Measurements from ENCODE around the gene SMIM41. TPM values are rescaled to one million over a fixed set of nuclear protein-coding genes. Genes with fewer than 3 reads are reported as not detected.
A peak's percentile ranks its signal among the peaks of the same experiment; 100 is the strongest.

The SMIM41 gene
- polyA plus RNA-seq, 3 donors = 0.36 to 0.96 (median 0.39) TPM

DNA sequence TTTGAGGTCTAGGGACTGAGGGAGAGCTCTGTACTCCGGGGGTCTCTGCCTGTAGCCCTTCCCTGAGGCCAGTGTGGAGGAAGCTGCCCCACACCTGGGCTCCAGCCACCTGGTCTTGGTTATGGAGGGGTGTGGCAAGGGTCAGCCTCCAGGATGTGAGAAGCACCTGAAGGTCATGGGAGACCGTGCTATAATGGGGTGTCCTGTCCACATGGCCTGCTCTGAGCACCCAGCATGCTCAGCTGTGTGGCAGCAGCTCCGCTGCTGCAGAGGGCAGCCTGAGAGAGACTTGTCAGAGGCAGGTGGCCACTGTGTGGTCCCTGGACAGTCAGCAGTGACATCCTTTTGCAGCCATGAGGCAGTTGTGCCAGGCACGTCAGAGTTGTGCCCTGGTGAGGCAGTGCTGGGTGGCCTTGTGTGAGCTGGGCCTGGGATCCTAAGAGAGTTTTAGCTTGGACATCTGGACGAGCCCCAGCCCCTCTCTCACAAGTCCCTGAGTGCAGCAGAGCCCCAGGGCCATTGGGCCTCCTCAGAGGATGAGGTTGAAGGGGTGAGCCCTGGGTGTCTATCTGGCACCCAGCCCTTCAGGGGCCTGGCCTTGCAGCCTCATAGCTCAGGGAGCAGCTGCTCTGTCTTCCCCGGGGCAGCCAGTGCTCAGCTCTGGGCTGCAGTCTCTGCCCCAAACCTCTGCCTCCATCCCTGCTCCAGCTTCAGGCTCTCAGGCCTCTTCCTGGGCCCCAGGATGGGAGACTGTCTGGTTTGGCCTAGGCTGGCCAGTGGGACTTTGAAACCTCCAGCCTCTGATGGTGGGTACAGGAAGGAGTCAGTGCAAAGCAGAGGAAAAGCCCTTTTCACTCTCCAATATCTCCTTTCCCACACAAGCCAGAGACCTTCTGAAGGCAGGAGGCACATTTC, 17.1 kb upstream of the SMIM41 start:
- DNase-seq (ENCODE audit: low read depth in 3 of 3, low spot score in 2 of 3) = no peak

GRCh38 chr12:52063082-52063924, 16.2 kb upstream of the SMIM41 start:
- DNase-seq (ENCODE audit: low read depth in 3 of 3, low spot score in 2 of 3) = no peak

- no peak for DNase-seq (ENCODE audit: low read depth in 3 of 3, low spot score in 2 of 3)
These were observed 15.4 kb upstream of the SMIM41 start for GRCh38 chr12:52063981-52064649.

DNA sequence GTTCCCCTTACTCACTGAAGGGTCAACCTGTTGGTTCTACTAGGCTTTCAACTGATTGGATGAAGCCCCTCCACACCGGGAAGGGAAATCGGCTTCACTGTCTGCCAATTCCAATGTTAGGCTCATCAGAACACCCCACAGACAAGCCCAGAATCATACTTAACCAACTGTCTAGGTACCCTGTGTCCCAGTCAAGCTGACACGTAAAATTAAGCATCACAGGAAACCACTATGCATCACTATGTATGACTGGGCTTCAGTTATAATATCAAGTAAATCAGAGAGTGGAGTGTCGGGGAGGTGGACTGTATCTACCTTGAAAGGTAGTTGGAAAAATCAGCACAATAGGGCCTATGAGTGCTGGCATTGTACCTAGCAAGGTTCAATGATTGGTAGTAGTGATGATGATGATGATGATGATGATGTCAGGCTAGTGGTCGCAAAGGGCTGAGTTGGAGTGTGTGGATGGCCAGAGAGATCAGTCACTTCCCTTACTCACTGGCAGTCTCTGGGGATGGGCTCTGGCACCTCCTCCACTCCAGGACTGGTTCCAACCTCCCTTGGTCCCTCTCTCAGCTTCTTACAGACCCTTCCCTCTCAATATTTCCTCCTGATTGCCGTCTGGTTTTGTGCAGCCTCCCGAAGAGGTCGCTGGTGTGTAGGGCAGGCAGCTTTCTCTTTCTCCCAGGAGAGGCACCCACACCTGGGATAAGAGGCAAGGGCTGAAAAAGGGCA, 13.0 kb upstream of the SMIM41 start:
- DNase-seq (ENCODE audit: low read depth in 3 of 3, low spot score in 2 of 3) = no peak

GRCh38 chr12:52067081-52067374, 12.5 kb upstream of the SMIM41 start:
- no peak for DNase-seq (ENCODE audit: low read depth in 3 of 3, low spot score in 2 of 3)

DNA sequence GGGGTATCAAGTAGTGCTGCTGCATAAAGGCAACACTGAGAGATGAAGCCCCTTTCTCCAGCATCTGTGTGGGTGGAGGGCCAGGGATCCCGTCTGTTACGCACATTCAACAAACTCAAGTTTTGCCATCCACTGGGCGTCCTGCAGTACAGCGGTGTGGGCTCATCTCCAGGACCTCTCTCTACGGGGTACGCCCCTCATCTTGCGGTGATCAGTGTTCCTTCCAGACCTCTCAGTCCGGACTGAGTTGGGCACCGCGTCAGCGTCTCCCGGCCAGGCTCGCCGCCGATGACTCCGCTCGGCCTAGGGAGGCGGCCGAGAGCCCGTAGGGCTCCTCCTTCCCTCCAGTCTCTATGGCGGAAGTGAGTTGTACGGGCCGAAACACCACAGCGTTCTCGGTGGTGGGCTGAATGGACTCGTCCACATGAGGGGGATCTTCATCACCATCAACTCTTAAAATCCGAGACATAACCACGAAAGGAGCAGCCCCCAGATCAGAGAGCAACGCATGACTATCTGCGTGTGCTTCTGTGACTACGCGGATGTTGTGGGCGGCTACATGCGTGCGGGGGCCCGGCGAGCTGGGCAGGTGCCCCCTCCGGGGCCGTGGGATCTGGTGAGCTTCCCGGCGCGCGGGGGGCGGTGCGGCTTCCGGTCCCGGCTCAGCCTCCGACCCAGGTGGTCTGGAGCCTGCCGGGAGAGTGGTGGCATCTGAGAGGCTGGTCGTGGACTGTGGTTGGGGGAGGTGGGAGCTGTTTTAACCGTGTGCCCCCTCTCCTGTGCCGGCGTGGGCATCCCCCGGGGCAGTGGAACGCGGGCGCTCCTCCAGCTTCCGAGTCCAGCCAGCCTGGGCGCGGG, 9.9 kb upstream of the SMIM41 start, which contains the start of gene ATG101:
ATG101 (plus strand) TSS at position 652 of the 858 bp plus-strand sequence. CDS start 3,673 bp downstream, outside the sequence.
- DNase-seq (ENCODE audit: low read depth in 3 of 3, low spot score in 2 of 3) = peak; percentile 89 to 95 (median 94)

DNA sequence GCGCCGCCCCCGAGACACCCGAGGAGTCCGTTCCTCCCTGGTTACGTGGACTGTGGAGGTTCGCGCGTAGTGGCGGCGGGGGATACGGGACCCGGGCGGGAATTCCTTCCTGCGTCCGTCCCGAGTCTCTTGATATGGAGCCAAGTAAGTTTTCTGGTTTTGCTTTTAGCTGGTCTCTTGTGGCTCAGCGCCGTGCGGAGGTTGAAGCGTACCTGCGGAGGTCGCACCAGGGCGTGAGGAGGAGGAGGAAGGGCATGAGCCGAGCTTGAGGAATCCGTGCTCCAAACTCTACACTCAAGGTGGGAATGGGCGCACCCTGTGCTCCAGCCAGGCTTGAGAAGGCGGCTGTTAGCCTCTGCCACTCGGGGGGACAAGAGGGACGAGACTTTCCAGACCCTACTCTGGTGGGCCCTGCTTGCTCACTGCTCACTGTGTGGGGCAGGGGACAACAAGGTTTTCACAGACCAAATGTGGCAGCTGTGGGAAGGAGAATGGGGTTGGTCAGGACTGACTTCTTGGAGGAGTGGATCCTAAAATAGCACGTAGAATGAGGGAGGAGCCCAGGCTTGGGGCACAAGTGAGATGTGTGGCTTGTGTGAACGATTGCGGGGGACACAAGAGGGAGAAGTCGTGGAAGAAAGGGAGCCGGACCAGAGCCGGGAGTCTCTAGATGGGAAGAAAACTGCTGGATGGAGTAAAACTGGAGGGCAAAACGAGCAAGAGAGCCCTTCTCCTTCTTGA, 9.1 kb upstream of the SMIM41 start:
- DNase-seq (ENCODE audit: low read depth in 3 of 3, low spot score in 2 of 3) = no peak

DNA sequence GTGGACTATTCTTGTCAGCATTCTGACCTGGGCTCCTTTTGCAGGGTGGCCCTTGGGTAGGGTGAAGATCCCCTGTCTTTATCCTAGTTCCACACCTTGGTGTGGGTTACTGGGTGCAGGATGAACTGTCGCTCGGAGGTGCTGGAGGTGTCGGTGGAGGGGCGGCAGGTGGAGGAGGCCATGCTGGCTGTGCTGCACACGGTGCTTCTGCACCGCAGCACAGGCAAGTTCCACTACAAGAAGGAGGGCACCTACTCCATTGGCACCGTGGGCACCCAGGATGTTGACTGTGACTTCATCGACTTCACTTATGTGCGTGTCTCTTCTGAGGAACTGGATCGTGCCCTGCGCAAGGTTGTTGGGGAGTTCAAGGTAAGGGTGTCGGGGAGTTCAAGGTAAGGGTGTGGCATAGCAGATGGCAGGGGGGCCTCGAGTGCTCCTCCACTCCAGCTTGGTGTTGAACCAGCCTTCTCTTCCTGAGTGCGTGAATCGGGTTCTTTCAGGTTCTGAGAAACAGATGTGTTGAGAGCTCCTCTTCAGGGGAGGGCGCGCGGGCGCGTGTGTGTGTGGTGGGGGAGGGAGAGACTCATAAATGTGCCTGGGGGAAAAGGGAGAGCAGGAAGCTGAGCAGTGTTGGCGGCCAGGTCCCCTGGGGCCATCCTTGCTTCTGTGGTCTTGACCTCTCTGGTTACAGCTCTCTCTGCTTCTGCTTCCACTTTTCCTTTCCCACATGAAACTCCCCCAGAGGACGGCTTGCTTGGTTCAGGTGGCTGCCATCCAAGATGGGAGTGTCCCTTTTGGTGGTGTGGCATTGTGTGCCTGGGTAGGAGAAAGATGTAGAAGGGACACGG, 5.7 kb upstream of the SMIM41 start:
- DNase-seq (ENCODE audit: low read depth in 3 of 3, low spot score in 2 of 3) = no peak

DNA sequence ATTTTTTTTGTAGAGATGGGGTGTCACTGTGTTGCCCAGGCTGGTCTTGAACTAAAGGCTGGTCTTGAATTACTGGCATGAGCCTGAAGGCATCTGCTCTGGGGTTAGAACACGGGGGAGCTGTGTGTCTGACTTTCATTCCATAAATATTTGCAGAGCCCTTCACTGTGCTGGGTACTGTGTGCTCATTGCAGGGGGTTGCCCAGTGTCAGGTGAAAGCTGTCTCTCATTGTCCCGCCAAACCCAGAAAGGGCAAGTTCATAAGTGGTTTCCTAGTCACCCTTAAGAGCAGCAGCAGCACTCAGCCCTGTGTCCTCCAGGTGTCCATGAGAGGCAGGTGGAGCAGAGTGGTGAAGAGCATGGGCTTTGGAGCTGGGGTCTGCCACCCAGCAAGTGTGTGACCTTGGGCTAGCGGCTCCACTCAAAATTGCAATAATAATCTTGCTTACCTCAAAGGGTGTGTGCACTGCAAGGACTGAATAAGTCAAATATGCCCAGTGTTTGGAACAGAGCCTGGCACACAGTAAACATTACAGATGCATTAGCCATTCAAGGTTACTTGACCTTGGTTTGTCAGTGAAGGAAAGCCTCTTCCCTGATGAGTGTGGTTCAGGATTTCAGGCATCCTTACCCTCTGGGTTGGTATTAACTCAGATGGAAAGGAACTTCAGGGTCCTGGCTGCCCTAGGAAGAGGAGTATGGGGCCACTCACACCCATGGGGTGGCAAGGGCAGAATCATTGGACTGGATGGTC, 4.4 kb upstream of the SMIM41 start:
- no peak for DNase-seq (ENCODE audit: low read depth in 3 of 3, low spot score in 2 of 3)

DNA sequence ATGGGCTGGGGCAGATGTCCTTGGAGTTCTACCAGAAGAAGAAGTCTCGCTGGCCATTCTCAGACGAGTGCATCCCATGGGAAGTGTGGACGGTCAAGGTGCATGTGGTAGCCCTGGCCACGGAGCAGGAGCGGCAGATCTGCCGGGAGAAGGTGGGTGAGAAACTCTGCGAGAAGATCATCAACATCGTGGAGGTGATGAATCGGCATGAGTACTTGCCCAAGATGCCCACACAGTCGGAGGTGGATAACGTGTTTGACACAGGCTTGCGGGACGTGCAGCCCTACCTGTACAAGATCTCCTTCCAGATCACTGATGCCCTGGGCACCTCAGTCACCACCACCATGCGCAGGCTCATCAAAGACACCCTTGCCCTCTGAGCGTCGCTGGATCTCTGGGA, 2.7 kb upstream of the SMIM41 start:
- no peak for DNase-seq (ENCODE audit: low read depth in 3 of 3, low spot score in 2 of 3)

DNA sequence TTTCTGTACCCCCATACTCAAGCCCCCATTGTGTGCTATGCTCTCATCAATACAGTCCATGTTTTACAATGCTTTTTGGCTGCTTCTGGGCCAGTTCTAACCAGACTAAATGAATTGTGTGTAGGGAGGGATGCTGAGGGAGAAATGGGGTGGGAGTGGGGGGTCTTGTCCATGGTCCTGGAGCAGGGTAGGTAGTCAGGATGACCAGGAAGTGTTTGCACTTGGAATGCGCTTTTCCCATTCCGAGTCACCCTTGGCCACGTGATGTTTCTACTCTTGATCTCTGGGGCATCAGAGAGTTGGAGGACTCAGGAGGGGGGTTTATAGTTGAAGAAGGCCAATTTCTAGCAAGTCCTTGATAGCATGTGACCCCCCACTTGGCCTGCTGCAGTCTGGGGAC, 1.2 kb upstream of the SMIM41 start:
- no peak for DNase-seq (ENCODE audit: low read depth in 3 of 3, low spot score in 2 of 3)

DNA sequence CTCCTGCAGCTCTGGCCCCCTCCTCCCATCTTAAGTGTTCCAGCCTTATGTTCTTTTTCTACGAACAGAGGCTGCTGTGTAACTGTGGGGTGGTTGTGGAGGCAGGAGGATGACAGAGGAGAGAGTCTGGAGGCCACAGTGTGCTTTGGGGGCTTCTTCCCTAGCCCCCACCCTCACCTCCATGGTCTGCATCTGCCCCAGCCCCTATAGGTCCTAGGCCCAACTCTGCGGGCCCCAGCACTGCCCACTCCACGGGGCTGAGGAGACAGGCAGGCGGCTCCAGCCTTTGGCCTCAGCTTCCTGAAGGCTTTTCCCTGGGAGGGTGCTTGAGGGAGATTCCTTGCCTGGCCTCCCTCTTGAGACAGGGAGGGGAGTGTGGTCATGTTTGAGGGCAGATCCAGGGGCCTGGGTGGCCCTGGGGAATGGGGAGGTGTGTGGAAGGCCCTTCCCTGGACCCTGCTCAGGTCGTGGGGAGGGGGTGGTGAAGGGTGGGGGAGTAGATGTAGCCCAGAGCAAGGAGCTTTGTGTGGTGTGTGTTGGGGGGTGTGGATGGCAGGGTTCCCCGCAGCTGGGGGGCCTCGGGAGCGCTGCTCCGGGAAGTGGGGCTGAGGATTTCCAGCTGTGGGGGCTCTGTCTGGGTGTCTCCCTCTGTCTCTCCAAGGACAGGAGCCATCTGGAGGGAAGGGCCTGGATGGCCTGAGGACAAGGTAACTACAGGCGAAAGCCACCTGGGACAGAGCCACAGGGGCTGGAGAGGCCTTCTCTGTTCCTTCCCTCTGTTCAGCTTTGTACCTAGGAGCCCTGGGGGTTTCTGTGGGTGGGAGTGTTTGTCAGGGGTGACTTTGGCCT, 1.1 kb downstream of the SMIM41 start:
- DNase-seq (ENCODE audit: low read depth in 3 of 3, low spot score in 2 of 3) = no peak

DNA sequence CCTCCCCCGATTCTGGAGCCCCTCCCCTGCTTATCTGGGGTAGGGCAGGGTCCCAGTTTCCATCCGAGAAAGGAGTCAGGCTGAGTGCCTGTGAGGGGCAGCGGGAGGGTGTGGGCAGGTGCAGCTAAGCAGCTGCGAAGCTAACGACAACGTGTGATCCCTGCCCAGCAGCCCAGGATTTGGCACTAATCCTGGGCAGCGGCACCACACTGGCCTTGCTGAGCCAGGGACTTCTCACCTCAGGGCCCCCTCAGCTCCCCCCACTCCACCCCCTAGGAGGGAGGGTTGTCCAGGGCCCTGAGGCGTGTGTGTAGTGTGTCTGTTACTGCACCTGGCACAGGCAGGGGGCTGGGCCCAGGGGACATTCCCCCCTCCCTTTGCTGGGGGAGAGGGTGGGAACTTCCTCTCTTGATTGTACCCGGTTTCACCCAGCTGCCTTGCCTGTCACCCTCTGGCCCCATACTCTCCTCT, 1.8 kb downstream of the SMIM41 start:
- DNase-seq (ENCODE audit: low read depth in 3 of 3, low spot score in 2 of 3) = no peak

DNA sequence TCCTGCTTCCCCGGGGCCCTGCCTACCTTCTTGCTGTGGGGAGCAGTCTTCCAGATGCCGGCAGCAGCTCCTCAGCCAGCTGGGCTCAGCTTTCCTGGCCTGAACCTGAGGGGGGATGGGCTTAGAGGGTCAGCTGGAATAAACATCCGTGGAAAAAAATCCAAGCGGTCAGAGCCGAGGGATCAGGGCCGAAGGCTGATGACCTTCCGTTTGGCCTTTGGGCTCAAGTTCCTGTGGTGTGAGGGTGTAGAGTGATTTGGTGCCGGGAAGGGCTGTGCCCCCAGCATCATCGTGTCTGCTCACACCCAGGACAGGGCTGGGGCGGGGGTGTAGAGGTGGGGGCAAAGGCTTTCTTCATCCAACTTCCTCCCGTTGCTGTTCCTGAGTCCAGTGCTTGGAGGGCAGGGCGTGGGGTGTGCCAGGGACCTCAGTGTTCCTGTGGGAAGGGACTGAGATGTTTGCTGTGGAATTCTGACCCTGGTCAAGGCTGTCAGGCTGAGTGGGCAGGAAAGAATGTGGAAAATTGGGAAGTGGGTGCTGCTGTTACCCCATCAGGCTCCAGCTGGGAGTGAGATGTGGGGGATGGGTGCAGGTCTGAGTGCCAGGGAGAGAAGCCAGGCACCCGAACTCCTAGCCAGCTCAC, 2.6 kb downstream of the SMIM41 start:
- no peak for DNase-seq (ENCODE audit: low read depth in 3 of 3, low spot score in 2 of 3)

DNA sequence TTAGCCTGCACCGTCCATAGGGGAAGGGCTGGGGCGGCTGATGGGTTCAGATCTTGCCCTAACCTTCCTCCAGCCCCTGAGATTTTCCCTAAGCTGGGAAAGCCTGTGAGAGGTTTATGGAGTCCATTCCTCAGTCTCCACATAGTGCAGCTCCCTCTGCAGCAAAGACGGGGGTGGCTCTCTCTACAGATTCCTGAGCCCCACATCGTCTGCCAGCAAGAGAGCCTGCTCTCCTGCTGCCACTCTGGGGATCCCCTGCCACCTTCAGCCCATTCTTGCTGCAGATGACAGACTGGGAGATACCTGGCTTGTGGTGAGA, 3.1 kb downstream of the SMIM41 start:
- no peak for DNase-seq (ENCODE audit: low read depth in 3 of 3, low spot score in 2 of 3)

All from right renal cortex interstitium (tissue), 3 donors.